ENCODE measurements around the gene CFLAR.

Gene CFLAR

DNA sequence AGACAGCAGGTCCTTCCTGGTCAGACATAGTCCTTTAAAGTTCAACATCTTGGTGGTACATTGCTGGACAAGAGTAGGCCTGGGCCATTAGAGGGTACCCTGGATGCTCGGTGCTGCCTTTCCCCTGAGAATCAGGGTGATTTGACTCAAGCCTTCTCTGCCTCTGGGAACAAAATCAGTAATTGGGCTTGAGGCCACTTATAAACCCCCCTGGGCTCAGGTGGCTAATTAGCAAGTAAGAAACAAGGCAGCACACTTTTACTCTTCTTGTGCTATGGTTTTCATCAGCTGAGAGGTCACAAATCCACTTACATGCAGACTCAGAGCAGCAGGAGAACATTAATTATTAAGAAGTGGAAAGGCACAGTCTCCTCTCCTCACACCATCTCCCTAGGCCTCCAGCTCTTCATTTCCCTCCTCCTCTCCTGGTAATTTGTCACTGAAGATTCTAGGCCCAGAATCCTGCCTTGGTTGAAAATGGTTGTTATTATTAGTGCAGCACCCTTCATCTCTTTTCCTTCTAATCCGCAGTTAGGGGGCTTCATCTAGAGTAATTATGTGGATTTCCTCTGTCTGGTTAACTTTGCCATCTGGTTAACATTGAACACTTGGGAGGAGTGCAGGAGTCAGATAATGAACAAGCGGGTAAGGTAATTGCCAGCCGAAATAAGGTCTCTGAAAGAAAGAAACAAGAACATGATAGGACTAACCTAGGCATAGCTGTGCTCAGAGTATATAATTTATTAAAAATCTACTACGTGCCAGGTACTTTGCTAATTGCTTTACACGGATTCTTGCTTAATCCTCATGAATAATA is 37.2 kb downstream of the CFLAR start:
- H3K36me3 ChIP-seq (ENCODE audit: insufficient read depth, low read length): peaks cover 59% of the 10 kb centered on the region
- no peaks in the 10 kb centered on the region for H3K79me2 ChIP-seq (ENCODE audit: insufficient read depth, low read length)
- H3K27ac ChIP-seq (ENCODE audit: low read depth, low read length, poor library complexity, severe bottlenecking): no peak overlapping the region
- no peak for TF ChIP-seq EZH2 (IDR thresholded peaks at IDR 0.05; ENCODE audit: borderline replicate concordance, low read length)
- TF ChIP-seq CTCF (IDR thresholded peaks at IDR 0.05; ENCODE audit: low read length): no peak
- peaks cover 39% of the 10 kb centered on the region for H3K4me1 ChIP-seq (ENCODE audit: insufficient read depth, low read length, severe bottlenecking)
- H3K4me3 ChIP-seq (ENCODE audit: low read depth, low read length, poor library complexity, severe bottlenecking): no peak overlapping the region
- H3K4me2 ChIP-seq (ENCODE audit: low read length): no peak overlapping the region
- no peaks in the 10 kb centered on the region for H3K9me2 ChIP-seq (ENCODE audit: low read depth, low read length)
- H4K20me1 ChIP-seq (ENCODE audit: insufficient read depth, low read length): no peaks in the 10 kb centered on the region
- H3F3A ChIP-seq (ENCODE audit: insufficient read depth, low read length): no peaks in the 10 kb centered on the region
- H3K27me3 ChIP-seq (ENCODE audit: insufficient read depth, low read length): no peaks in the 10 kb centered on the region
- H2AFZ ChIP-seq (ENCODE audit: low read length): no peak overlapping the region
- no peaks in the 10 kb centered on the region for H3K9me3 ChIP-seq (ENCODE audit: low read length)
- no peak overlapping the region for H3K9ac ChIP-seq (ENCODE audit: low read length)

GRCh38 chr2:201154615-201155399 is 38.8 kb downstream of the CFLAR start:
- H3K9me3 ChIP-seq (ENCODE audit: low read length): no peaks in the 10 kb centered on the region
- no peak for TF ChIP-seq EZH2 (IDR thresholded peaks at IDR 0.05; ENCODE audit: borderline replicate concordance, low read length)
- TF ChIP-seq CTCF (IDR thresholded peaks at IDR 0.05; ENCODE audit: low read length): no peak
- no peaks in the 10 kb centered on the region for H3F3A ChIP-seq (ENCODE audit: insufficient read depth, low read length)
- no peak overlapping the region for H3K9ac ChIP-seq (ENCODE audit: low read length)
- peak overlapping the region; percentile 7 for H3K27ac ChIP-seq (ENCODE audit: low read depth, low read length, poor library complexity, severe bottlenecking)
- H3K27me3 ChIP-seq (ENCODE audit: insufficient read depth, low read length): no peaks in the 10 kb centered on the region
- no peaks in the 10 kb centered on the region for H3K79me2 ChIP-seq (ENCODE audit: insufficient read depth, low read length)
- no peak overlapping the region for H2AFZ ChIP-seq (ENCODE audit: low read length)
- H3K9me2 ChIP-seq (ENCODE audit: low read depth, low read length): no peaks in the 10 kb centered on the region
- no peak overlapping the region for H3K4me2 ChIP-seq (ENCODE audit: low read length)
- no peaks in the 10 kb centered on the region for H4K20me1 ChIP-seq (ENCODE audit: insufficient read depth, low read length)
- no peak overlapping the region for H3K4me3 ChIP-seq (ENCODE audit: low read depth, low read length, poor library complexity, severe bottlenecking)
- peaks cover 59% of the 10 kb centered on the region for H3K36me3 ChIP-seq (ENCODE audit: insufficient read depth, low read length)
- H3K4me1 ChIP-seq (ENCODE audit: insufficient read depth, low read length, severe bottlenecking): peaks cover 43% of the 10 kb centered on the region

DNA sequence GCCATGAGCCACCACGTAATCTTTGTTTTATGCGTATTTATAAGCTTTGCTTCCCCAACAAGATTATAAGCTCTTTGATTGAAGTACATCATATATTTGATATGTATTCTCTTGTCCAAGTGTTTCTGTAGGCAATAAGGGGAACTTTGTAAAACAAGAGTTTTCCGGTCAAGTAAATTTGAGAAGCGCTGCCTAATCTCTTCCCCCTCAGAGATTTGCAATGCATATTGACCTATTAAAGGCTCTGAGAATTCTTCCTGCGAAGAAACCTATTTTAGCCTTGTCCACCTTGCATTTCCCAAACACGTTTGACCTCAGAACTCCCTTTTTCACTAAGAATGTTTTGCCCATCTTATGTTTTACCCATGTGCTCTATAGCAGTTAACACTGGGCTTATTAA is 40.1 kb downstream of the CFLAR start:
- no peaks in the 10 kb centered on the region for H3K9me3 ChIP-seq (ENCODE audit: low read length)
- peak overlapping the region; percentile 35; the same call in 1 of the 2 replicates for H3K4me2 ChIP-seq (ENCODE audit: low read length)
- H3K36me3 ChIP-seq (ENCODE audit: insufficient read depth, low read length): peaks cover 61% of the 10 kb centered on the region
- no peak overlapping the region for H2AFZ ChIP-seq (ENCODE audit: low read length)
- H3K27me3 ChIP-seq (ENCODE audit: insufficient read depth, low read length): no peaks in the 10 kb centered on the region
- H3K4me3 ChIP-seq (ENCODE audit: low read depth, low read length, poor library complexity, severe bottlenecking): no peak overlapping the region
- H3K9ac ChIP-seq (ENCODE audit: low read length): no peak overlapping the region
- H3K4me1 ChIP-seq (ENCODE audit: insufficient read depth, low read length, severe bottlenecking): peaks cover 38% of the 10 kb centered on the region
- H3K27ac ChIP-seq (ENCODE audit: low read depth, low read length, poor library complexity, severe bottlenecking): peak overlapping the region; percentile 79
- TF ChIP-seq CTCF (IDR thresholded peaks at IDR 0.05; ENCODE audit: low read length) (no peak), EZH2 (IDR thresholded peaks at IDR 0.05; ENCODE audit: borderline replicate concordance, low read length) (no peak)
- H4K20me1 ChIP-seq (ENCODE audit: insufficient read depth, low read length): no peaks in the 10 kb centered on the region
- H3K9me2 ChIP-seq (ENCODE audit: low read depth, low read length): no peaks in the 10 kb centered on the region
- H3K79me2 ChIP-seq (ENCODE audit: insufficient read depth, low read length): no peaks in the 10 kb centered on the region
- no peaks in the 10 kb centered on the region for H3F3A ChIP-seq (ENCODE audit: insufficient read depth, low read length)

All from OCI-LY1 (cell line).